H1 (cell line): ENCODE data around the gene NCAM1. TPM values are rescaled to one million over a fixed set of nuclear protein-coding genes. Genes with fewer than 3 reads are reported as not detected.

Source experiments
- CTCF ChIA-PET: fragments of 300-600 bp; sonication (Branson Sonifier 250); formaldehyde crosslinking; loops from one replicate; lab custom pipeline; 2021; ENCODE audit not compliant: partially characterized antibody; lab: Charles Lee
- POLR2A ChIA-PET: fragments of 300-600 bp; sonication (Branson Sonifier 250); formaldehyde crosslinking; loops from one replicate; lab custom pipeline; 2021; ENCODE audit warnings: inconsistent platforms; ENCODE audit not compliant: partially characterized antibody; lab: Charles Lee
- DNase-seq, 2 experiments: peaks; one replicate each; pipeline versions ENCODE4 v3.0.0 to v3.0.0-alpha.2; 2010 to 2022; ENCODE audit warnings: low spot score in 2 of 2, low read depth in 1 of 2, mixed read lengths in 1 of 2
- FAIRE-seq: peaks from 2 replicates; lab custom pipeline; 2011; peaks lifted over from hg19 to GRCh38; lab: Jason Lieb, UNC
- H2AFZ ChIP-seq: 2 replicates; pipeline ENCODE4 v1.8.1; 2012; ENCODE audit warnings: low read length, inconsistent platforms
- H2AK5ac ChIP-seq: 2 replicates; pipeline ENCODE4 v1.6.1; 2013; ENCODE audit warnings: low read depth, low read length
- H2BK120ac ChIP-seq: replicated peaks from 2 replicates; pipeline ENCODE3; 2013; ENCODE audit warnings: low read depth, low read length, inconsistent platforms
- H2BK12ac ChIP-seq: 2 replicates; pipeline ENCODE4 v1.6.1; 2013; ENCODE audit warnings: low read depth, low read length
- H2BK15ac ChIP-seq: 2 replicates; pipeline ENCODE4 v1.6.1; 2013; ENCODE audit warnings: low read length
- H2BK20ac ChIP-seq: 2 replicates; pipeline ENCODE4 v1.6.1; 2013; ENCODE audit warnings: low read length
- H2BK5ac ChIP-seq: 2 replicates; pipeline ENCODE4 v1.6.1; 2013; ENCODE audit warnings: low read depth, low read length
- H3K14ac ChIP-seq: 2 replicates; pipeline ENCODE4 v1.6.1; 2013; ENCODE audit warnings: inconsistent platforms; ENCODE audit not compliant: insufficient read length
- H3K18ac ChIP-seq: 2 replicates; pipeline ENCODE4 v1.6.1; 2013; ENCODE audit warnings: low read length; ENCODE audit errors: extremely low read depth
- H3K23ac ChIP-seq: 2 replicates; pipeline ENCODE4 v1.6.1; 2013; ENCODE audit warnings: inconsistent platforms; ENCODE audit not compliant: insufficient read length
- H3K23me2 ChIP-seq: 2 replicates; pipeline ENCODE4 v1.6.1; 2013; ENCODE audit warnings: low read depth, low read length
- H3K27ac ChIP-seq: 2 replicates; pipeline ENCODE4 v1.6.1; 2011; ENCODE audit warnings: low read depth, low read length, inconsistent platforms
- H3K27me3 ChIP-seq, 4 experiments: replicated peaks in 1 of 4; 1 replicate in 1 of 4; 2 replicates in 3 of 4; pipeline versions ENCODE4 v1.6.1 to v1.8.1; 2011 to 2013; ENCODE audit warnings: low read length in 3 of 4, mild to moderate bottlenecking in 3 of 4, inconsistent platforms in 2 of 4, mixed read lengths in 2 of 4, moderate library complexity in 1 of 4; ENCODE audit not compliant: control insufficient read depth in 3 of 4, insufficient read depth in 3 of 4; ENCODE audit errors: extremely low read depth in 1 of 4
- H3K36me3 ChIP-seq, 4 experiments: 2 replicates each; pipeline versions ENCODE4 v1.6.1 to v1.8.1; 2011 to 2013; ENCODE audit warnings: mild to moderate bottlenecking in 4 of 4, low read length in 3 of 4, moderate library complexity in 2 of 4, control low read depth in 1 of 4, inconsistent platforms in 1 of 4; ENCODE audit not compliant: insufficient read depth in 4 of 4, control insufficient read depth in 2 of 4
- H3K4ac ChIP-seq: replicated peaks from 2 replicates; pipeline ENCODE3; 2013; ENCODE audit warnings: low read length, low read depth, mixed read lengths, inconsistent platforms; ENCODE audit not compliant: insufficient read length
- H3K4me1 ChIP-seq, 4 experiments: replicated peaks in 1 of 4; 1 replicate in 1 of 4; 2 replicates in 3 of 4; pipeline versions ENCODE4 v1.6.1 to v1.8.1; 2011 to 2013; ENCODE audit warnings: low read length in 3 of 4, inconsistent platforms in 2 of 4, mixed read lengths in 1 of 4; ENCODE audit not compliant: insufficient read depth in 4 of 4, control insufficient read depth in 3 of 4
- H3K4me2 ChIP-seq, 2 experiments: 2 replicates each; pipeline versions ENCODE4 v1.6.1 to v1.8.1; 2011 to 2013; ENCODE audit warnings: low read depth in 2 of 2, low read length in 2 of 2, control low read depth in 1 of 2, inconsistent platforms in 1 of 2, mild to moderate bottlenecking in 1 of 2; ENCODE audit not compliant: insufficient read depth in 1 of 2
- H3K4me3 ChIP-seq, 4 experiments: fragments of 200-600, 300-600 bp in 1 of 4; sonication (generic), shearing (Covaris generic), sonication (Bioruptor Twin) in 1 of 4; 2 replicates each; pipeline versions ENCODE4 v1.5.1 to v1.8.1; 2011 to 2016; ENCODE audit warnings: low read length in 4 of 4, low read depth in 3 of 4, control low read depth in 2 of 4, inconsistent platforms in 2 of 4, mild to moderate bottlenecking in 2 of 4, mixed read lengths in 1 of 4, moderate library complexity in 1 of 4; ENCODE audit not compliant: insufficient read depth in 2 of 4; ENCODE audit errors: extremely low read depth in 1 of 4
- H3K56ac ChIP-seq: replicated peaks from 2 replicates; pipeline ENCODE3; 2013; ENCODE audit warnings: low read depth, mild to moderate bottlenecking, mixed read lengths, low read length, inconsistent platforms; ENCODE audit not compliant: insufficient read length
- H3K79me1 ChIP-seq: 2 replicates; pipeline ENCODE4 v1.6.1; 2013; ENCODE audit warnings: low read depth, low read length, control low read depth
- H3K79me2 ChIP-seq, 2 experiments: 2 replicates each; pipeline versions ENCODE4 v1.6.1 to v1.8.1; 2012 to 2013; ENCODE audit warnings: low read length in 2 of 2, mild to moderate bottlenecking in 2 of 2, inconsistent platforms in 1 of 2; ENCODE audit not compliant: insufficient read depth in 2 of 2, control insufficient read depth in 1 of 2
- H3K9ac ChIP-seq, 4 experiments: replicated peaks in 1 of 4; 1 replicate in 1 of 4; 2 replicates in 3 of 4; pipeline versions ENCODE4 v1.6.1 to v1.8.1; 2011 to 2013; ENCODE audit warnings: low read depth in 3 of 4, low read length in 3 of 4, control low read depth in 2 of 4, mild to moderate bottlenecking in 2 of 4, moderate library complexity in 2 of 4, inconsistent platforms in 1 of 4; ENCODE audit errors: extremely low read depth in 1 of 4
- H3K9me3 ChIP-seq, 2 experiments: 2 replicates each; pipeline versions ENCODE4 v1.6.1 to v1.8.1; 2012 to 2013; ENCODE audit warnings: mild to moderate bottlenecking in 2 of 2, moderate library complexity in 2 of 2, control low read depth in 1 of 2, inconsistent platforms in 1 of 2, low read depth in 1 of 2, low read length in 1 of 2, mixed read lengths in 1 of 2; ENCODE audit not compliant: insufficient read depth in 2 of 2
- H4K20me1 ChIP-seq, 2 experiments: replicated peaks in 1 of 2; 2 replicates each; pipeline versions ENCODE3 to v1.8.1; 2011 to 2013; ENCODE audit warnings: inconsistent platforms in 2 of 2, low read length in 2 of 2, mild to moderate bottlenecking in 1 of 2; ENCODE audit not compliant: insufficient read depth in 2 of 2, control insufficient read depth in 1 of 2
- H4K5ac ChIP-seq: 2 replicates; pipeline ENCODE4 v1.6.1; 2013; ENCODE audit warnings: low read length, low read depth, mixed read lengths, inconsistent platforms; ENCODE audit not compliant: insufficient read length
- H4K8ac ChIP-seq: 2 replicates; pipeline ENCODE4 v1.8.0; 2013; ENCODE audit warnings: mild to moderate bottlenecking, moderate library complexity, low read length, inconsistent platforms; ENCODE audit not compliant: insufficient read depth; ENCODE audit errors: extremely low read depth
- H4K91ac ChIP-seq: replicated peaks from 2 replicates; pipeline ENCODE3; 2013; ENCODE audit warnings: low read length, mixed read lengths, inconsistent platforms; ENCODE audit not compliant: insufficient read length
- ATF2 ChIP-seq: IDR thresholded peaks from 2 replicates; pipeline ENCODE4 v1.6.1; 2012; ENCODE audit warnings: low read length, inconsistent platforms
- CEBPB ChIP-seq: IDR thresholded peaks from 2 replicates; pipeline ENCODE4 v1.6.1; 2012; ENCODE audit warnings: low read depth, low read length
- EP300 ChIP-seq, 2 experiments: IDR thresholded peaks; 1 replicate in 1 of 2; 2 replicates in 1 of 2; pipeline ENCODE4 v1.6.1; 2011 to 2012; ENCODE audit warnings: low read depth in 2 of 2, low read length in 2 of 2, mild to moderate bottlenecking in 2 of 2, borderline replicate concordance in 1 of 2, inconsistent platforms in 1 of 2, moderate library complexity in 1 of 2
- KDM4A ChIP-seq: IDR thresholded peaks from one replicate; pipeline ENCODE4 v1.7.1; 2012; ENCODE audit warnings: low read depth, mild to moderate bottlenecking, moderate library complexity, low read length, inconsistent platforms; ENCODE audit not compliant: severe bottlenecking
- POLR2AphosphoS5 ChIP-seq: IDR thresholded peaks from 2 replicates; pipeline ENCODE4 v1.6.1; 2011; ENCODE audit warnings: low read depth, low read length
- SIN3A ChIP-seq, 2 experiments: IDR thresholded peaks in 1 of 2; conservative IDR thresholded peaks in 1 of 2; 2 replicates each; pipeline ENCODE4 v1.6.1; 2011 to 2012; ENCODE audit warnings: low read length in 2 of 2, improper control_type of control experiment in 1 of 2, low read depth in 1 of 2, mild to moderate bottlenecking in 1 of 2
- SP4 ChIP-seq: IDR thresholded peaks from 2 replicates; pipeline ENCODE4 v1.6.1; 2012; ENCODE audit warnings: low read length, inconsistent platforms
- WGBS, 2 experiments: shearing (Covaris generic) in 1 of 2; methylation state at CpG; one replicate each; pipeline versions ENCODE4 v1.1.6 to v1.1.7; 2013 to 2015; ENCODE audit warnings: low lambda C conversion rate in 2 of 2, mixed read lengths in 2 of 2, inconsistent platforms in 1 of 2, low coverage in 1 of 2, missing lambda C conversion rate in 1 of 2; ENCODE audit not compliant: insufficient replicate concordance in 2 of 2, insufficient coverage in 1 of 2, insufficient read length in 1 of 2; ENCODE audit errors: extremely low coverage in 1 of 2, missing lambda C conversion rate in 1 of 2; 5-methylcytosine and 5-hydroxymethylcytosine counted together
- polyA plus RNA-seq, 7 experiments: library from polyadenylated mRNA; depleted of rRNA in 3 of 7; stranded (reverse) in 5 of 7; unstranded in 2 of 7; fragments of >200 nt in 5 of 7; fragments of 200-250 nt in 2 of 7; gene quantifications; 1 replicate in 5 of 7; 2 replicates in 1 of 7; 4 replicates in 1 of 7; pipeline versions ENCODE4 v1.2.1 to v1.2.3, GENCODE V29; 2011 to 2013; ENCODE audit warnings: missing spikeins in 2 of 7, mixed read lengths in 2 of 7
- total RNA-seq: library from RNA; stranded (reverse); fragmentation: NEBNext Ultra II Directional; extraction: Animal tissue kit (Norgen Biotek cat#: 25700); gene quantifications from 2 replicates; pipeline ENCODE4 v1.2.1, GENCODE V29; 2021

Gene NCAM1
- total and polyA plus RNA-seq, 2 of the 8 experiments (the other 6 are each of a cell fraction or from before 2014, with no cell fraction given), result 3.1 to 4.3 TPM

- no peak overlapping the region for H4K91ac ChIP-seq
- H3K23ac ChIP-seq, result no peak overlapping the region
- H2BK12ac ChIP-seq, result no peak overlapping the region
- no peaks in the 10 kb centered on the region for H3K23me2 ChIP-seq
- H3K4ac ChIP-seq, result no peak overlapping the region
- H3K79me2 ChIP-seq, result no peaks in the 10 kb centered on the region
- WGBS, 2 experiments, result 82% methylated on average over 15 of the region's 15 CpGs; no CpG with 5 or more reads in 1 of the 2 experiments
- no peaks in the 10 kb centered on the region for H3K79me1 ChIP-seq
- POLR2A ChIA-PET, result no interaction called here
- H3K9ac ChIP-seq, result no peak overlapping the region
- H3K56ac ChIP-seq, result no peak overlapping the region
- no peak overlapping the region for H3K18ac ChIP-seq
- no peak for TF ChIP-seq POLR2AphosphoS5
- TF ChIP-seq KDM4A, result no peak
- no peak for TF ChIP-seq SP4
- TF ChIP-seq SIN3A (conservative IDR thresholded peaks at IDR 0.05 in 1 of 2, IDR thresholded peaks at IDR 0.05 in 1 of 2; ENCODE audit: low read depth in 1 of 2, low read length in 2 of 2), result no peak
- TF ChIP-seq ATF2, result no peak
- no peak for TF ChIP-seq CEBPB
- TF ChIP-seq EP300 (IDR thresholded peaks at IDR 0.05; ENCODE audit: borderline replicate concordance in 1 of 2, low read depth in 2 of 2, low read length in 2 of 2), result no peak
- TF ChIP-seq, all 59 proteins: peak for 0
- Histone ChIP-seq H2BK120ac (no peak overlapping the region), H2BK5ac (no peak overlapping the region), H3K9me3 (no peaks in the 10 kb centered on the region), H2AFZ (no peak overlapping the region), H3K36me3 (no peaks in the 10 kb centered on the region), H4K8ac (no peak overlapping the region), H2AK5ac (no peak overlapping the region), H3K4me3 (no peak overlapping the region), H3K4me1 (peaks cover 0 to 2% (median under 1%) of the 10 kb centered on the region in 4 experiments; a peak in 1 of 7 replicates), H4K5ac (no peak overlapping the region), H3K4me2 (no peak overlapping the region), H2BK20ac (no peak overlapping the region), H2BK15ac (no peak overlapping the region), H4K20me1 (no peaks in the 10 kb centered on the region), H3K27ac (no peak overlapping the region), H3K27me3 (no peaks in the 10 kb centered on the region), H3K14ac (no peak overlapping the region)
- FAIRE-seq (no peak), DNase-seq (no peak)
- CTCF ChIA-PET, result interaction anchor here (0.6 to 1.0 kb wide), 4 partner anchors 9 to 83 kb away, joined by 3 to 4 read pairs (median 3); no protein-coding TSS in a partner anchor
Measured at GRCh38 chr11:113137713-113138529, 176.7 kb downstream of the NCAM1 start.
